Sciatic nerve (tissue), 2 donors: ENCODE results near the gene USHBP1. TPM values are rescaled to one million over a fixed set of nuclear protein-coding genes. Genes with fewer than 3 reads are reported as not detected.

Experiments
- ATAC-seq: fragments of 200-7000 bp; cut with Tn5 transposase; one replicate; pipeline ENCODE4 v1.9.1; 2020; ENCODE audit warnings: mild to moderate bottlenecking, moderate library complexity
- DNase-seq: peaks from one replicate; pipeline ENCODE4 v3.0.0-alpha.2; 2020; ENCODE audit warnings: low spot score
- intact Hi-C: fragments of 100-400 bp; cut with DNase I; formaldehyde crosslinking; loops from one replicate; pipeline ENCODE4 v1.14.2; 2022
- total RNA-seq: library from RNA; stranded (reverse); fragmentation: NEBNext Ultra II Directional; extraction: Animal tissue kit (Norgen Biotek cat#: 25700); gene quantifications from one replicate; pipeline ENCODE4 v1.2.1, GENCODE V29; 2021
- donor health status: DM: no; HTN: no; CAD: no.
- donor health status: DM: no; HTN: no; CAD: no.

USHBP1 gene, protein sequence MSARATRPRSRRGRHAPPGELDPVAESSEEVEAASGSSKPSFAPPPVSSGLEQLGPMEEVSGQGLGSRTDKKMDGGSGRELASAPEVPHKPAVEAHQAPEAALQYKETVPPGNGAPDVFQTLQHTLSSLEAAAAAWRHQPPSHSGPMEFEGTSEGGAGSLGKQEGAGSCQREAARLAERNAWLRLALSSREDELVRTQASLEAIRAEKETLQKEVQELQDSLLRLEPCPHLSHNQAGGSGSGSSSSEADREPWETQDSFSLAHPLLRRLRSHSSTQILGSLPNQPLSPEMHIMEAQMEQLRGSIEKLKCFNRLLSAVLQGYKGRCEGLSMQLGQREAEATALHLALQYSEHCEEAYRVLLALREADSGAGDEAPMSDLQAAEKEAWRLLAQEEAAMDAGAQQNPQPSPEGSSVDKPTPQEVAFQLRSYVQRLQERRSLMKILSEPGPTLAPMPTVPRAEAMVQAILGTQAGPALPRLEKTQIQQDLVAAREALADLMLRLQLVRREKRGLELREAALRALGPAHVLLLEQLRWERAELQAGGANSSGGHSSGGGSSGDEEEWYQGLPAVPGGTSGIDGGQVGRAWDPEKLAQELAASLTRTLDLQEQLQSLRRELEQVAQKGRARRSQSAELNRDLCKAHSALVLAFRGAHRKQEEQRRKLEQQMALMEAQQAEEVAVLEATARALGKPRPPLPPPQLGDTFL
- total RNA-seq, result 9.6 TPM

DNA sequence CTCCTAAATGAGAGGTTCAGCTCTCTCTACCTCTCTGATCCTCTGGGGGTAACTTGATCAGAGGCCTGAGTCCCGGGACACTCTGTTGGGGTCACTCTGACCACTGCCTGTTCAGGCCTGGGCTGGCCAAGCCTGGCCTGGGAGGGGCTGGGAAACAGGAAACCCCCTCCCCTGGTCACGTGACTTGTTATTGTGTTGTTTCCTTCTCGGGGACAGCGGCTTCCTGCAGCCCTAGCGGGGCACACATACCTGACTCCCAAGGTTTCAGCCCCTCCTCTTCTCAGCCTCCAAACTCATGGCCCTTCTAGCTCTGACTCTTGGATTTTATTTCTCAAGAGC lies at the start of gene USHBP1:
USHBP1 (minus strand) TSS at position 105 of the 339 bp plus-strand sequence. CDS start 446 bp downstream, outside the sequence.
- no peak for ATAC-seq
- intact Hi-C loops, result no loop called here
- no peak for DNase-seq

DNA sequence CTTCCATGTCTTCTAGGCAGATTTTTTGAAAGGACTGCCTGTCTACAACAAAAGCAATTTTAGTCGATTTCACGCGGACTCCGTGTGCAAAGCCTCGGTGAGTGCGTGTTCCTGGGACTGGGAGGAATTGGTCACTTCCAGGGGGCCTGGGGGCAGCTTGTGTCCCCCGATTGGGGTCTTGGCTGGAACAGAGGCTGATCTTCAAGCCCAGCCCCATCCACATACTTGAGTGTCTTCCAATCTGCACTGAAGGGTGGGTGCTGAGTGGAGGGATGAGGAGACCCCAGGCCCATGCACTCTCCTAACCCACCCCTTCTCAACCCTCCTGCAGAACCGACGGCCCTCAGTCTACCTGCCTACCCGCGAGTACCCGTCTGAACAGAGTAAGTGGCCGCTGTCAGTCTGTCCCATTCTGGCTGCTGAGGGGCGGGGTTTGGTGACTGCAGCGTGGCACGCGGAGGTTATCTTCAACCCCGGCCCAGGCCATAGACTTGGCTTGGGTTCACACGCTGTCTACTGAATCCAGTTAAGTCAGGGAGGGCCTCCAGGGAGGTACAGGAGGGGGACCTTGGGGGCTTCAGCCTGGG lies 49.6 kb upstream of the USHBP1 start:
- ATAC-seq (no peak), DNase-seq (peak; percentile 60)
- intact Hi-C loops, result no loop called here

DNA sequence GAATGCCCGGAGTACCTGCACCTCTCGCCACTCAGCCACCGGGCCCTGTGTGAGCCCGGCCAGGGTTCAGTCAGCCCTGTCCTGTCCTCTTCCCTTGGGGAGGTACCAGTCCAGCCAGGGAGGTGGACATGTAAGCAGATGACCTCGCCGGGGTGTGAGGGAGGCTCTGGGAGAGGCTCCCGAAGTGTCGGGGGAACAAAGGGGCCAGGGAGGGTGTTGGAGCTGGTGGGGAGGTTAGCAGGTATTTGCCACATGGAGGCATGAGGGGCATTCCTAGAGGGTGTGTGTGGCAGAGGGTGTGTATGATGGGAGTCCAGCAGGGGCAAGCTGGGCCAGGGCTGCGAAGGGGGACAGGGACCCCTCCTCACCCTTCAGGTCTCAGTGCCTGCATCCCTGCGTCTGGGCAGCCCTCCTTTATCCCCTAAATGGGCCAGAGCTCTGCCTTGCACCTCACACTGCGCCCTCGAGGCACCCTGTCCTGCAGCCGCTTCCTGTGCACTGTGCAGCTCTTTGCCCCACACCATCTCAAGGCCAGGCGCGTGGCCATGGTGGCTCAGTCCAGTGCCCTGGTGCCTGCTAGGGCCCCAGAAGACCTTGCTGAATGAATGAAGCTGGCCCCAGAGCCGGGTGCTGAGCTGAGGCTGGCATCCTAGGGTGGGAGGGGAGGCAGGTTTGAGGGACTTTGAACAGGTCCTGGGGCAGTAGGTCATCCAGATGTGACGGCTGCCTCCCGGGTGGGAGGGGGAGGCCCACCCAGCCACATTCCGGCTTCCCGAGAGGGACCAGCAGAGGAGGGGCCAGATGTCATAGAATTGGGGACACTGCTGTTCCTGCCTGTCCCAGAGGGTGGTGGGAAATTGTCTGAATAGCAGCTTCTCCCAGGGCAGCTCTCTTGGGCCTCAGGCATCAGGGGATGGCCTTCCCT lies 47.9 kb upstream of the USHBP1 start:
- intact Hi-C loops, result no loop called here
- DNase-seq (no peak), ATAC-seq (no peak)

DNA sequence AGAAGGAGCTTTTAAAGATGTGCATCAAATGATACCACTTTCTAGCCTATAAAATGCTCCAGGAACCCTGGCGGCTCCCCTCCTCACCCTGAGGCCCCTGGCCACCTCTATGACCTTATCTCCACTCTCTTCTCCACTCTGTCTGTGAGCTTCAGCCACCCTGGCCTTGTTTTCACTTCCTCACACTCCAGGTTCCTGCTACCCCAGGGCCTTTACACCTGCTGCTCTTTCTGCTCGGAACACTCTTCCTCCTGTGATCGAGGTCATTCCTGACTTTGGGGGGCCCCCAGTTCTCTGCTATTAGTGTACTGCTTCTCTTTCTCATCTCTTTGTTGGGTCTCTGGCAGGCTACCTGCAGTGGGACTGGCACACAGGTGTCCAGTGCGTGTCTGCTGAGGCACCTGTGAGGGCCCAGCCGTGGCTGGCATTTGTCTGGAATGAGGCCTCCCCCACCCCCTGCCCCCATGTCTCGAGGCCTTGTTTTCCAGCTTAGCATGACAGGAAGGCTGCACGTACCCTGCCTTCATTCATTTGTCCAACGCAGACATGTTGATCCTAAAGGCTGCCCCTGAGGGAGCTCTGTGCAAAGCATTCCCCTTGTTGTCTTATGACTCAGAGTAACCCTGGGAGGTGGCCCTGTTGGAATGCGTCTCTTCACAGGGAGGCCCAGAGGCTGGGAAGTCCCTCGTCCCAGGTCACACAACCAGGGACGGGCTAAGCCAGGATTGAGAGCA lies 47.1 kb upstream of the USHBP1 start:
- no peak for ATAC-seq
- DNase-seq, result no peak
- intact Hi-C loops, result no loop called here

DNA sequence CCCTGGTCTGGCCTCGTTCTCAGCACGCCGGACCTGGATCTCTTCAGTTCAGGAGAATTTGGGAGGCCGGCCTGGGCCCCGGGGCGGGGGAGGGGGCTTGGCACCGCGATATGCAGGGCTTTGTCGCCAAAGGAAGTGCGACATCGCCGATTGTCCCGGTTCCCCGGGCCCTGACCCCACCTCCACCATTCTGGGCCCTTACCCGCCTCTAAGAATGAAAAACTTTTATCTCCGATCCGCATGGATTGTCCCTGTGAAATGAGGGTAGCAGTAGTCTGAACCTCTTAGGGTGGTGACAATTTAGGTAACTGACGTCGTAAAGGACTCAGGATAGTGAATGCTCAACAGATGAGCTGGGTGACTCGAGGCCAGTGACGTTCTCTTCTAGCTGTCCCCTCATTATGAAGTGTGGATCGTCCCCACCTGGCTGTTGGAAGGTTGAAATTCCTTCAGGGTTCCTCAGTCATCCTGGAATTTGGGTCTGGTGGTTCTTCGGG lies 45.5 kb upstream of the USHBP1 start:
- no peak for DNase-seq
- ATAC-seq, result no peak
- intact Hi-C loops, result no loop called here

DNA sequence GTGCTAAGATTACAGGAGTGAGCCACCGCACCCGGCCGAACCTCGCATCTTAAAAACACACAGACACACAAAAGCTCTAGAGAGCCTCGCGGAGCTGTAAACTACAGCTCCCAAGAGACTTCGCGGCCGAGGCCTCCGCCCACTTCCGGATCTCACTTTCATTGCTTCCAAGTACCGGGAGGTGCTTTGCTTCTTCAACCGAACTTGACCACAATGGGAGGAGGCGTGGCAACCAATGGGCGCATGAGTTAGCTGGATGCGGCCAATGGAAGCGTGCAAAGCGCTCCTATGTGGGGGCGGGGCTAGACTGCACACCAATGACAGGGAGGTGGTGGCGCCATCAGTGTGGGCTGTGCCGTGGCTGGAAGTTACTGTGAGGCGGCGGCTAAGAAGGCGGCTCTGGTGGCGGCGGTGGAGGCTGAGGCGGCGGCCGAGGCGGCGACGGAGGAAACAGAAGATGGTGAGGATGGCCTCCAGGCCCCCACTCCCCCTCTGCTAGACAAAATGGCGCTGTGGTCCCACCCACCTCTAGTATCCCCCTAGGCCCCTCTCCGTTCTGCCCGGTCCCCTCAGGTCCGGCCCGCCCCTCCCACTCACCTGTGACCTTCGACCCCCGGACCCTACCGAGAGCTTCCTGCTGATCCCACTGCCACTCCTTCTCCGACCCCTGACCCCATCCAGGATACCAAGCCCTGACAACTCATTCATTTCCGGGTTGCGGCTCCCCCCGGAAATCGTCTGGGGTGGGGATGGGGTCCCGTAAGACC lies 44.8 kb upstream of the USHBP1 start, which contains the start of gene DDA1:
DDA1 (plus strand) TSS at position 366 of the 767 bp plus-strand sequence; CDS start at position 458, 92 bp downstream.
- intact Hi-C loops, result no loop called here
- peak; percentile 93 for ATAC-seq
- DNase-seq, result peak; percentile 99

DNA sequence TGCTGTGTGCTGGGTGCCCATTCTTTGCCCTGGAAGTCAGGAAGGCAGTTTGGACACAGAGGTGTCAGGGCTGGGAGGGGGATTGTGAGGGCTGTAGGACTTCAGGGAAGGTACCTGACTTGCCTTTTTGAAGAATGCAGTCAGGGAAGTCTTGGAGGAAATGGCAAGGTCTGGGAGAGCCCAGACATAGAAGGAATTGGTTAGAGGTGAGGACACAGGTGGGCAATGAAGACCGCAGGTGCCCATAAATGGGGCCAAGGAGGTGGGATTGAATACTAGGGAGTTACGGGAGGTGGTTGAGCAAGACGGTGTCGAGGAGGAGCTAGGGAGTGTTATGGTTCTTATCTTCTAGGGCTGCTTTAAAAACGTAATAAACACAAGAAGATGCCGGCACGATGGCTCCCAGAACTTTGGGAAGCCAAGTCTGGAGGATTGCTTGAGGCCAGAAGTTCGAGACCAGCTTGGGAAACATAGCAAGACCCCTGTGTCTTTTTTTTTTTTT lies 43.4 kb upstream of the USHBP1 start:
- no peak for ATAC-seq
- DNase-seq, result no peak
- intact Hi-C loops, result no loop called here

DNA sequence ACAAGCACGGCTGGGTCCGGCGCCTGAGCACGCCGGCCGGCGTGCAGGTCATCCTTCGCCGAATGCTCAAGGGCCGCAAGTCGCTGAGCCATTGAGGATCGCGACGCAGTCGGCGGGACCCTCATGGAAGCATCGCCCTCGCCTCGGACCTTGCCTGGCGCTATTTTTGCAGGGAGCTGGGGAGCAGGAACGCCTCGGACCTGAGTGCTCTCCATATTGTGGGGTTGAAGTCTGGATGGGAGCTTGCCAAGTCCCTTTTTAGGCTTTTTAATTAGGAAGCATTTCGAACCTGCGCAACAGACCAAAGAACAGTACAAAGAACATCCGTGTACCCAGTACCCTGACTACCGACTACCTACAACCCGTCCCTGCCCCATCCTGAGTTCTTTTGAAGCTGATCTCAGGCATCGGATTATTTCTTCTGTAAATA lies 41.8 kb upstream of the USHBP1 start:
- DNase-seq, result no peak
- ATAC-seq, result no peak
- intact Hi-C loops, result no loop called here

DNA sequence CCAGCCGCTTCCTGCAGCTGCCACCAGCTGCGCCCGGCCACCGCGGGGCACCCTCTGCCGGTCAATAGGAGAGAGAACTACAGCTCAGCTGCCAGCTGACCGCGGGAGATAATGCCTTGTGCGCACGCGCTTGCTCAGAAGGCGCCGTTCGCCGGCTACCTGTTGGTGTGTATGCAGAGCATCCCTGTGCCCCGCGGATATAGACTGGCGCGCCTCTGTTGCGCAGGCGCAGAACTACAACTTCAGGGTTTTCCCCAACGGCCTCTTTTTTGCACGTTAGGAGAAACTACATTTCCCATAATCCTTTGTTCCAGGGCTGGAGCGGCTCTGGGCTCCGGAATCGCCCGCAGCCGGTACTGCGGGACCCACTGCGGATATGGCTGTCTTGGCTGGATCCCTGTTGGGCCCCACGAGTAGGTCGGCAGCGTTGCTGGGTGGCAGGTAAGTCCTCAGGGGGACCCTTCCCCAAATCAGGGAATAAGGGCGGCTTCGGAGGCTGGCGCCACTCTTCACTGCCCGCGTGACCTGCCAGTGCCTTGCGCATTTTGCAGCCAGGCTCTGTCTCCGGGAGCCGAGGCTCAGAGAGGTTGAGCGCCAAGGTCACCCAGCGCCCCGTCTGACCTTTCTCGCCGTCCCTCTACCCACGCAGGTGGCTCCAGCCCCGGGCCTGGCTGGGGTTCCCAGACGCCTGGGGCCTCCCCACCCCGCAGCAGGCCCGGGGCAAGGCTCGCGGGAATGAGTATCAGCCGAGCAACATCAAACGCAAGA lies 41.2 kb upstream of the USHBP1 start, which contains the start of gene MRPL34:
MRPL34 (plus strand) TSS at position 356 of the 768 bp plus-strand sequence; CDS start at position 377, 21 bp downstream.
- intact Hi-C loops, result no loop called here
- ATAC-seq, result peak; percentile 78
- peak; percentile 95 for DNase-seq

DNA sequence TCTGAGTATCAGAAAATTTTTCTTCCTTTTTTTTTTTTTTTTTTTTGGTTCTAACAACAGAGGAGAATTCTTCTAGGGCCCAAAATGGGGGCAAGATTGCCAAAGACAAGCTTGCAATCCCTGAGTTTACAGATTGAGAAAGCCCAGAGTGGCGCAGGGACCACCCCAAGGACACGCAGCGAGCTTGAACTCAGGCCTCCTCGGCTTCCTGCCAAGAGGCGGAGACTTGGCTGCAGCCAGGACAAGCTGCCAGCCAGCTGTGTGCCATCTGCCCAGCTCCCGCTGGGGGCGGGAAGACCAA lies 40.6 kb upstream of the USHBP1 start:
- intact Hi-C loops, result no loop called here
- DNase-seq, result no peak
- ATAC-seq, result no peak

DNA sequence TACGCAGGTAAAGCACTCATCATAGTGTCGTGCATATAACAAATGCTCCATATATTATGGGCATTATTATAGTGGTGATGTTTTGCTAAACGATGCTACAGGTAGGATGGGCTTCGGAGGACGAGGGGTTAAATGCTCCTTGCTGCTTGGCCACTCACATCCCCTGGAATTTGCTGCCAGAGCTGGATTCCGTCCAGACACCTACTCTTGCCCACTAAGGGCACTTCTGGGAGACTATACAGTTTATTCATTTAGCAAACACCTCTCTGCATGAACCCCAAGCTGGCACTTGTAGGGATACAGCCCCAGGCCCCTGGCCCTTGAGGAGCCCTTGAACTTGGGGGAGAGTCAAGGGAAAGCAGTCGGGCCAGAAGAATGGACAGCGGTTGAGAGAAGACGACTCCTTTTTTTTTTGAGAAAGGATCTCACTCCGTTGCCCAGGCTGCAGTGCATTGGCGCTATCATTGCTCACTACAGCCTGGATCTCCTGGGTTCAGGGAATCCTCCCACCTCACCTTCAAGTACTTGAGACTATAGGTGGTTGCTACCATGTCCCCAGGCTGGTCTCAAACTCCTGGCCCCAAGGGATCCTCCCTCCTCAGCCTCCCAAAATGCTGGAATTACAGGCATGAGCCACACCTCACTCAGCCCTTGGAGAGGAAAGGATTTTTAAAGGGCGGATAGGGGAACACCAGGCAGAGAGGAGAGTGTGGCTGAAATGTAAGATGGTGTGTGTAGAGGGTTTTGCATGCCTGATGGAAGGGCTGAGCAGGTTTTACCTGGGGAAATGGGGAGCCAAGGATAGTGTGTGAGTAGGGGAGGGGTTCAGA lies 40.1 kb upstream of the USHBP1 start:
- intact Hi-C loops, result no loop called here
- no peak for DNase-seq

DNA sequence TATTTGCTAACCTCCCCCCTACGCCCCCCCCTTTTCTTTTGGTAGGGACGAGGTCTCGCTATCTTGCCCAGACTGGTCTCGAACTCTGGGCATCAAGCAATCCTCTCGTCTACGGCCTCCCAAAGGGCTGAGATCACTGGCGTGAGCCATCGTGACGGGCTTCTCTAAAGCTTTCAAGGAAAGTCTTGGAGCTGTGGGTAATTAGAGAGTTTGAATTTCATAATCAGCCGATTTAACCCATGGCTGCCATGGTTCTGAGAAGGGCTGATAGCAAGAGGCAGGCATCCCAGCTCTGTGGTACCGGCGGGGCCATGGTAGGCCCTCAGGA lies 39.4 kb upstream of the USHBP1 start:
- ATAC-seq (no peak), DNase-seq (no peak)
- intact Hi-C loops, result no loop called here

More for the DNA sequence above, 40.1 kb upstream of the USHBP1 start:
- no peak for ATAC-seq

DNA sequence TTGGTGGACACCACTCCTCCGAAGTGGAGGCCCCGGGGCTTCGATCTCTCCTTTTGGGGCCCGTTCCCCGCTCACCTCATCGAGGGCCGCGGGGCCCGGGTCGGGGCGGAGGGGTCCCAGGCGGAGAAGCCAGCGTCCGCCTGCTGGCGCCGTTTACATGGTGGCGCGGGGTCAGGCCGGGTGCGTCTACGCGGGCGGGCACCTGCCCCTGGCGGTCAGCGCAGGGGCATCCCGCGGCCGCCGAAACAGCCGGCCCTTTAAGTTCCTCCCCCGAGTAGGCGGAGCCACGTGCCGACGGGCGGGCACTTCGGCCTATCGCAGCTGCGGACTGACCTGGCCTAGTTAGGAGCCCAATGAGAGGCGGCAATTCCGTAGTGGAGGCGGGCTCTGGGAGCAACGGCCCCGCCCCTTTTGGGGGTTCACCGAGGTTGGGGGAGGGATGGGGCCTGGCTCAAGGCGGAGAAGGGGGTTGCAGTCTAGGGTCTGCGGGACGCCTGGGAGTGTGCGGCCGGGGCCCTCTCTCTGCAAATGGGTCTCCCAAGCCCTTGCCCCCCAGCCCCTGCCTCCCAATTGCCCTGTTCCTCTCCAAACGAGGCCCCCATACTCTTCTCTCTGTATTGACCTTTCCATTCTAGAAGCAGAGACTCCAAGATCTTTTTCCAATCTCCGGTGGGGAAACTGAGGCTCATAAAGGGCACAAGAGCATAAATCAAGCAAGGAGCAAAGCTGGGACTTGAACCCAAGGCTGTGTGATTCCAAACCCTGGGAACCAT lies 38.8 kb upstream of the USHBP1 start, which contains the start of gene ABHD8:
ABHD8 (minus strand) TSS at position 259 of the 773 bp plus-strand sequence. CDS start 1,809 bp downstream, outside the sequence.
- DNase-seq, result peak; percentile 98
- intact Hi-C loops, result no loop called here
- peak; percentile 91 for ATAC-seq

DNA sequence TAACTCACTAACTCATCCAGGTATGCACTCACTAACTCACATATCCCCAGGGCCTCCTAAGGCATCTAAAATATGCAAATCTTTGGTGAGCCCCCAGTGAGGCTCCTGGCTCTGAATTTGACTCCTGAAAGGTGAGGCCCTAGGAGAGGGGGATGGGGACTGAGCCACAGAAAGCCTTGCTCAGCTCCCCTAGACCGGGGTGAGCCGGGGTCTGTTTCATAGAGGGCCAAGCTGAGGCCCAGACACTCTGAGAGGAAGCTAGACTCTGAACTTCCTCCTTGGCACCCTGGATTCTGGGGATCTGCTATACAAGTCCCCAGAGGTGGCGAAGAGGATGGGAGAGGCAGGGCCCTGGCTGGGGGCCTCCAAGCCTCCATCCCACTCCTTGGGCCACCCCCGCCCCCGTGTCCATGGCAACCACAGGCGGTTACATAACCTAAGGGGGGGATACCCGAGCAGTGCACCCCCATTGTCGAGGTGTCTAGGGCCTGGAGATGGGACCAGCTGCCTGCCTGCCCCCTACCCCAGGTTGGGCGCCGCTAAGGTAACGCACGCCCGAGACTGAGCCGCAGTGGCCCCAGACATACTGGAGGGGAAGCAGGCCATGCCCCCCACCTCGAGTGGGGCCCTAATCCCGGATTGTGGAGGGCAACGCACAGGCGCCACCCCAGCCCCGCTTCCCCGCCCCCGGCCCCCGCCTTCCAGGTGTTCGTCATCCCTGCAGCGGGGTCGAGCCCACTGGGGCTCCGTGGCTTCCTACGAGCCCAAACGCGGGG lies 38.0 kb upstream of the USHBP1 start:
- intact Hi-C loops, result no loop called here
- DNase-seq (no peak), ATAC-seq (no peak)
